NCI-H1092 (cell line): ENCODE data around the gene PLD4.
"Not testable (repeated sequence)": the region's sequence is repeated elsewhere in the genome, so short reads cannot be mapped to it uniquely, and the experiment has no call there.

ENCODE experiments used
- DNase-seq: peaks from one replicate; lab custom pipeline; 2025; lab: John Stamatoyannopoulos, UW

Gene PLD4

DNA sequence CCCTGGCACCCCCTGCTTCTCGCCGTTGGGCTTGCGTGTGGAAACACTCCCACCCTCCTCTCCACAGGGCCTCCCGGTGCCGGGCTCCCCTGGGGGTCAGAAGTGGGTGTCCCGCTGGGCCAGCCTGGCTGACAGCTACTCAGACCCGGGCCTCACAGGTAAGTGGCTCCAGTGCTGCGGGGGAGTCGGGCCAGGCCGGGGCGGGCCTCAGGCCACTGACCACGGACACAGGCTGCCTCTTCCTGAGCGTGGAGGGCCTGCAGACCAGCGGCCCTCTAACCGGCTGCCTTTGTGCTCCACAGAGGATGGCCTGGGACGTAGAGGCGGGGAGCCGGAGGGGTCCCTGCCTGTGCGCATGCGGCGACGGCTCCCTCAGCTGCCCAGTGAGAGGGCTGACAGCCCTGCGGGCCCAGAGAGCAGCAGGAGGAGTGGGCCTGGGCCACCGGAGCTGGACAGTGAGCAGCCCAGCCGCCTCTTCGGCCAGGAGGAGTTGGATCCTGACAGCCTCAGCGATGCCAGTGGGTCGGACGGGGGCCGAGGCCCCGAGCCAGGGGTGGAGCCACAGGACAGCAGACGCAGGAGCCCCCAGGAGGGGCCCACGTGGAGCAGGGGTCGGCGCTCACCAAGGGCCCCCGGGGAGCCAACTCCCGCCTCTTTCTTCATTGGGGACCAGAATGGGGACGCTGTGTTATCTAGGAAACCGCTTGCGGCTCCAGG is 38.5 kb upstream of the PLD4 start:
- DNase-seq, result no peak

DNA sequence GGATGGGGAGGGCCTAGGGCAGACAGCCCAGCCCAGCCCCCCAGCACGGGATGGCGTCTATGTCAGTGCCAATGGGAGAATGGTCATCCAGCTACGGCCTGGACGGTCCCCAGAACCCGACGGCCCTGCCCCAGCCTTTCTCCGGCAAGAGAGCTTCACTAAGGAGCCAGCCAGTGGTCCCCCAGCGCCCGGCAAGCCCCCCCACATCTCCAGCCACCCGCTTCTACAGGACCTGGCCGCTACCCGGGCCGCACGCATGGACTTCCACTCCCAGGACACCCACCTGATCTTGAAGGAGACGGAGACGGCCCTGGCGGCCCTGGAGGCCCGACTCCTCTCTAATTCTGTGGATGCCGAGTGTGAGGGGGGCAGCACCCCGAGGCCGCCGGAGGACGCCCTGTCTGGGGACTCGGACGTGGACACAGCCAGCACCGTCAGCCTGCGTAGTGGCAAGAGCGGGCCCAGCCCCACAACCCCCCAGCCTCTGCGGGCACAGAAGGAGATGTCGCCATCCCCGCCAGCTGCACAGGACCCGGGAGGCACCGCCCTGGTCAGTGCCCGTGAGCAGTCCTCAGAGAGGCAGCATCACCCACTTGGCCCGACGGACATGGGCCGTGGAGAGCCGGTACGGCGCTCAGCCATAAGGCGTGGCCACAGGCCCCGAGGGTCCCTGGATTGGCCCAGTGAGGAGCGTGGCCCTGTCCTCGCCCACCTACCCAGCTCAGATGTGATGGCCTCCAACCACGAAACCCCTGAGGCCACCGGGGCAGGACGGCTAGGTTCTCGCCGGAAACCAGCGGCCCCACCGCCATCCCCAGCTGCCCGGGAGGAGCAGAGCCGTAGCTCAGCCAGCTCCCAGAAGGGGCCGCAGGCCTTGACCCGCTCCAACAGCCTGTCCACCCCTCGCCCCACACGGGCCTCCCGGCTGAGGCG is 37.7 kb upstream of the PLD4 start:
- no peak for DNase-seq

DNA sequence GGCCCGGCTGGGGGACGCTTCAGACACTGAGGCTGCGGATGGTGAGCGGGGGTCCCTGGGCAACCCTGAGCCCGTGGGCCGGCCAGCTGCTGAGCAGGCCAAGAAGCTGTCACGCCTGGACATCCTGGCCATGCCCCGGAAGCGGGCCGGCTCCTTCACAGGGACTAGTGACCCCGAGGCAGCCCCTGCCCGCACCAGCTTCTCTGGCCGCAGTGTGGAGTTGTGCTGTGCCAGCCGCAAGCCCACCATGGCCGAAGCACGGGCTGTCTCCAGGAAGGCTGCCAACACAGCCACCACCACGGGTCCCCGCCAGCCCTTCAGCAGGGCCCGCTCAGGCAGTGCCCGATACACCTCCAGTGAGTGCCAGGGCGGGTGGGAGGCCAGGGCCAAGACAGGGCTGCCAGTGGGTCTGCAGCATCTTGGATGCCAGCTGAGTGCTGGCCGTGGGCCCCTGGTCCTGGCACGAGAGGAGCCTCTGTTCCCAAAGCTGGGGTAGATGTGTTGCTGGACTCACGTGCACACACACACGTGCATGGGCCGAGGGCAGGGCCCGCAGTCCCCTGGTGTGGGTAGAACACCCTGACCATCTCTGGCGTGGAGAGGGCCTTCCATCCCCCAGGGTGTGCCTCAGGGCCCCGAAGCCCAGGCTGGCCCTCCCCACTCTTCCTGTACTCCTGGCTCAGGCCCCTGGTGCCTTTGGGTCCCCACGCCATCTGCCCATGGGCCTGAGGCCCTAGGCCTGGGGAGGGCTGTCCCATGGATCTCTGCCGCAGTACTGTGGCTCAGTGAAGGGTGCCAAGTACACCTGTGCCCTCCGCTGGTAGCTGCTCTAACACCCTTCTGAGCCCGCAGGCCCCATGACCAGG is 36.8 kb upstream of the PLD4 start:
- DNase-seq, result no peak

DNA sequence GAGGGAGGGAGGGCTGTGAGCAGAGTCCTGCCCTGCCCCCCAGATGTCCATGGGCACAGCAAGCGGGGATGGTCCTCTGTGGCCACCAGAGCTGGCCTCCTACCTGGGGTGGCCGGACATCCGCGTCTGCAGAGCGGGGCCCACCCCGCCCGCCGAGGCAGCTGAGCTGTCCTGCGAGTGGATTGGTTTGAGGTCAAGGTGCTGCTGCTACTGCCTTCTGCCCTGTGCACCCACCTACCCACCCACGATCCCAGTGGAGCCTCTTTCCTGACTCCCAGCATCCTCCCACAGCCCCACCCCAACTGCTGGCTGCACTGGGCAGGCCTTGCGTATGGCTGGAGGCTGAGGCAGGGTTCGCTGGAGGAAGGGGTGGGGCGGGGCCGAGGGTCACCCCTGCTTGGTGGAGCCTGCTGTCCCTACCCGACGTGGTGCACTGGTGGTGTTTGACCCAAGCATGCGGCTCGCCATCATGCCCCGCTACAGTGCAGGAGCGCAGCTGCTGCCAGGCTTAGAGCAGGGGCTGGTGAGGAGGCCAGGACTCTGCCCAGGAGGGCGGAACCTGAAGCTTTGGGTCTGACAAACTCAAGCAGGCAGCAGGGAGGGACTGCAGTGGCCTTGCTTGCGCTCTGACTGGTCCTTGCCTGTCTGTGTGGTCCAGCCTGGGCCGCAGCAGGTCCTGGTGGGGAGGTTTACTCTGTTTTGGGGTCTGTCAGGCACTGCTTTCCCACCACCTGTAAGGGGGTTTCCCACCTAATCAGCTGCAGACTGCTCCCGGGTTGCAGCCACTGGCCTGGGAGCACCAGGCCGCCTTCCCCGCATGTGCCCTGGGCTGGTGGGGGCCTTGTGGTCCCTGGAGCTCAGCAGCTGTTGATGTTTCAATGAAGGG is 35.9 kb upstream of the PLD4 start:
- no peak for DNase-seq

DNA sequence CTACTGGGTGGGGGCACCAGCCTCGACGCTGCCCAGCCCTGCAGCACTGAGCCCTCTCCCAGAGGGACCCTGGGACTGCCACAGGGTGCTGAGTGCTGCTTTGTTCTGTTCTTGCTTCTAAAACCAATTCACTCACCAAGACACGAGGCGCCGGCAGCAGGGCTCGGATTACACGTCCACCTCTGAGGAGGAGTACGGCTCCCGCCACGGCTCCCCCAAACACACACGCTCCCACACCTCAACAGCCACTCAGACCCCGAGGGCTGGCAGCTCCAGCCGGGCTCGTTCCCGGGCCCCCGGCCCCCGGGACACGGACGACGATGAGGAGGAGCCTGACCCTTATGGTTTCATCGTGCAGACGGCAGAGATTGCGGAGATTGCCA is 35.3 kb upstream of the PLD4 start:
- DNase-seq, result no peak

DNA sequence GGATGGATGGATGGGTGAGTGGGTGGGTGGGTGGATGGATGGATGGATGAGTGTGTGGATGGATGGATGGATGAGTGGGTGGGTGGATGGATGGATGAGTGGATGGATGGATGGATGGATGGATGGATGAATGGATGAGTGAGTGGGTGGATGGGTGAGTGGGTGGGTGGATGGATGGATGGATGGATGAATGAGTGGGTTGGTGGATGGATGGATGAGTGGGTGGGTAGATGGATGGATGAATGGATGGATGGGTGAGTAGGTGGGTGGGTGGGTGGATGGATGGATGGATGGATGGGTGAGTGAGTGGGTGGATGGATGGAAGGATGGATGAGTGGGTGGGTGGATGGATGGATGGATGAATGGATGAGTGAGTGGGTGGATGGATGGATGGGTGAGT is 34.4 kb upstream of the PLD4 start:
- not testable (repeated sequence) for DNase-seq

DNA sequence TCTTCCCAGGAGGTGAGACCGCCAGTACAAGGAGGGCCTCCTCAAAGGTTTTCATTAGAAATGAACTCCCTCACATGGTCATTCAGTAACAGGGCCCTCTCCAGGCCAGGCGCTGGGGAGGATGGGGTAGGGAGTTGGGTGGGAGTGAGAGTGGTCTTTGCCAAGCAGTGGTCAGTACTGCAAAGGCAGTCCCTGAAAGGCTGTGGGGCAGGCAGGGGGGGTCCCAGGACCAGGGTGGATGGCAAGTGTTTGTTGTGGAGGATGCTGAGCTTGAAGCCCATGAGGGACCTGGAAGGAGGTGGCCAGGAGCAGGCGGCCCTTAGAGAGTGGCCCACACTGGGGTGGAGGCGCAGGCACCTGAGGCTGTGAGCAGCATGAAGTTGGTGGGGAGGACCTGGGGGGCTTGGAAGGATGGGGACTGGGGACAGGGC is 33.5 kb upstream of the PLD4 start:
- DNase-seq, result no peak

DNA sequence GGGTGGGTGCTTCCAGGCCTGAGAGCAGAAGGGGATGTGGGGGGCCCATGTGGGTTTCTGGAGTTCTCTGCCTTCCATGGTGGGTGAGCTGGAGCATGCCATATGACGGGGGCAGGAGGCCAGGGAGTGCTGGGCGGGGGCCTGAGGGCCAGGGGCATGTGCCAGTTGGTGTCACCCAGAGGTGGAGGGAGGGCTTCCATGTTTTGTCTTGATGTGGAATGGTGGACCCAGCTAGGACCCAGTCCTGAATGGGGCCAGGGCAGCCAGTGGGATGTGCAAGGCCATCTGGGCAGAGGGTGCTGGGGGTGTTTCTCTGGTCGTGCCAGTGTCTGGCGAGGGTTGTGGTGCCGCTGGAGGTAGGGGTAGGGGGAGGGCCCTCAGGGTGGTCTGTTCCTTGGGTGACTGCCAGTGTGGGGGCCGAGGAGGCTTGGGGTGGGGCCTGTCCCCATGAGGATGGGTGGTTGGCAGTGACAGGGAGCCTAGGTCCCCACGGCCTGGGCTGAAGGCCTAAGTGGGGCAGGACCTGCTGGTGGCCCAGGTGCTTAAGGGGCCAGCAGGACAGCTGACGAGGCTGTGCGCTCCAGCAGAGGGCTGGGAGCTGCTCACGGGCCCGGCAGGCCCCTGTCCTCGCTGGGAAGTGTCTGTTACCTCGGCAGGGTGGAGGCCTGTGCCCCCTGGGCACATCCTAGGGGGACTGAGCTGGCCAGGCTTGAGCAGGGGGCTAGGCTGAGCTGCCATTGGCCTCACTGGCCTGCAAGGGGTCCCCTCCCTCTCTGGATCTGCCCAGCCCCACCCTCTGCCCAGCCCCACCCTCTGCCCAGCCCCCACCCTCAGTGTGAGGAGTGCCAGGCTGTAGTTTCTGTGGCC is 32.8 kb upstream of the PLD4 start:
- no peak for DNase-seq

DNA sequence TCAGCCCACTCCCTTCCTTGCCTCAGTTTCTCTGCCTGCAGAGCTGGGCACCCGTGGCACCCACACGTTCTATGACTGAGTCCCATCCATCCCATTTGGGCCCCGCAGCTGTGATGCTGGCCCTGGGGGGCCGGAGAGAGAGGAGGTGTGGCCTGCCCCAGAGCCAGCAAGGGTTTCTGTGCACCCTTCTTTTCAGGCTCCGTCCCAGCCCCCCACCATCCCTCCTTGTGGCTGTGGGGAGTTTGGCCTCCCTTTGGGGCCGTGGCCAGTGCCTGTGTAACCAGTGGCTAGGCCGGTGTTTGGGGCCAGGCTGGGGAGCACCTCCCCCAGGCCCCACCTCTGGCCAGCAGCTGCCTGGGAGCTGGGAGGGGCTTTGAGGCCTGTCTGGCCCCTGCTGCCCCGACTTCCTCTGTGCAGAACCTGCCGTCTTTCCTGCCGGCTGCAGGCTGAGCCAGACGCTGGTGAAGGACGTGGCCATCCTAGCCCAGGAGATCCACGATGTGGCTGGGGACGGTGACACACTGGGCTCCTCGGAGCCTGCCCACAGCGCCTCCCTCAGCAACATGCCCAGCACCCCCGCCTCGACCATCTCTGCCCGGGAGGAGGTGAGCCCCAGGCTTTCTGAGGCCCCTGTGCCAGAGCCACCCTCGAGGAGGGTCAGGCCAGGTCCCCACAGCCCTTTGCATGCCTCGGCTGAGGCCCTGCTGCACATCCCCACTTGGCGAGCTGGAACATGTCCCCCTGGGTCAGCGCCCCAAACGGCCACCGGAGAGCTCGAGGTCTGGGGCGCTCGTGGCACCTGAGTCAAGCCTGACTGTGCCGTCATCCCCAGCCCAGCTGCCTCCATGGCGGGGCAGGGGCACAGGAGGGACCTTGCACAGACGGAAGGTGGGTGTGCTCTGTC is 31.9 kb upstream of the PLD4 start:
- DNase-seq, result no peak

DNA sequence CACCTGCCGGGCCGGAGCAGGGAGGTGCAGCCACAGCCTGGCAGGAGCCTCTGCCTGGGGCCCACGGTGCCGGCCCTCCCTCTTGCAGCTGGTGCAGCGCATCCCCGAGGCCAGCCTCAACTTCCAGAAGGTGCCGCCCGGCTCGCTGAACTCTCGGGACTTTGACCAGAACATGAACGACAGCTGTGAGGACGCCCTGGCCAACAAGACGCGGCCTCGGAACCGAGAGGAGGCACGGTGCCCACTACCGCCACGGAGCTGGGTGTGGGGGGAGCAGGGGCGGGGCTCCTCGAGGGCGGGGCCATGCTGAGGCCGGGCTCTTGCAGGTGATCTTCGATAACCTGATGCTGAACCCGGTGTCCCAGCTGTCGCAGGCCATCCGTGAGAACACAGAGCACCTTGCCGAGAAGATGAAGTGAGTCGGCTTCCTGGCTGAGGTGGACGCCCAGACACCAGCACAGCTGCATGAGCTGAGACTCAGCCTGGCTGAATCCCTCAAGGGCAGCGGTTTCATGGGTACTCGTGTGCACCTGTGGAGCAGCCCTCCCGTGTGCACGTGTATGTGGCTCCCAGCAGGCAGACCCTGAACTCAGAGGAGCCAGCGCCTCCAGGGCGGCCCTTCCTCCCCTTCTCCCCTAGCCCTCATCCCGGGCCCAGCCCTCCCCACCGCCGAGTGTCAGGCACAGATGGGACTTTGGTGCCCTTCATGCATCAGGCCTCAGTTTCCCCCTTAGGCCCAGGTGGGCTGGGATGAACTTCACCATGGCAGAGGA is 31.1 kb upstream of the PLD4 start:
- DNase-seq, result no peak

DNA sequence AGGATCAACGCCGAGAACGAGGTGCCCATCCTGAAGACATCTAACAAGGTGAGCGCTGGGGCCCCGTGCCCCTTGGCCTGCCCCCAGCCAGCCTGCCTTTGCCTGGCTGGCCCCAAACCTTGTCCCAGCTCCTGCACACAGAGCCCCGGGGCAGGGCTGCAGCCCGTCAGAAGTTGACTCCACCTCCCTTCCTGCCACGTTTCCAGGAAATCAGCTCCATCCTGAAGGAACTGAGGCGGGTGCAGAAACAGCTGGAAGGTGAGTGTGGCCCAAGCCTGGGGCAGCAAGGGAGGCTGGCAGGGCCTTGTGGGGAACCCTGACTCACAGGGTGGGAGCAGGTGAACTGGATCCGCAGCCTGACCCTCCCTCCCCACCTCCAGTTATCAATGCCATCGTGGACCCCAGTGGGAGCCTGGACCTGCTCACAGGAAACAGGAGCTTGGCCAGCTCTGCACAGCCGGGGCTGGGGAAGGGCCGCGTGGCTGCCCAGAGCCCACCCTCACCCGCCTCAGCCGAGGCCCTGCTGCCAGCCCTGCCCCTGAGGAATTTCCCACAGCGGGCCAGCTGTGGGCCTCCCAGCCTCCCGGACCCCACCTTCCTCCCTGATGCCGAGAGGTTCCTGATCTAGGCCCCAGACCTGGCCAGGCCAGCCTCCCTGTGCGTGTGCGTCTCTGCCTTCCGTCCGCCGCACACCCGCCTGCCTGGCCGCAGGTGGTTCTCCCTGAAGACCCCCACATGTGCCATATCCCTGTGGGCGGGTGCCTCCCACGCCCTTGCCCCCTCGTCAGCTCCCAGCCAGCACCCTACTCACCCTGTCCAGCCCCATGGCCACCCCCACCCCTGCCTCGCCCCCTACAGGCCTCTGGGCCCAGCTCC is 30.1 kb upstream of the PLD4 start:
- DNase-seq, result no peak

DNA sequence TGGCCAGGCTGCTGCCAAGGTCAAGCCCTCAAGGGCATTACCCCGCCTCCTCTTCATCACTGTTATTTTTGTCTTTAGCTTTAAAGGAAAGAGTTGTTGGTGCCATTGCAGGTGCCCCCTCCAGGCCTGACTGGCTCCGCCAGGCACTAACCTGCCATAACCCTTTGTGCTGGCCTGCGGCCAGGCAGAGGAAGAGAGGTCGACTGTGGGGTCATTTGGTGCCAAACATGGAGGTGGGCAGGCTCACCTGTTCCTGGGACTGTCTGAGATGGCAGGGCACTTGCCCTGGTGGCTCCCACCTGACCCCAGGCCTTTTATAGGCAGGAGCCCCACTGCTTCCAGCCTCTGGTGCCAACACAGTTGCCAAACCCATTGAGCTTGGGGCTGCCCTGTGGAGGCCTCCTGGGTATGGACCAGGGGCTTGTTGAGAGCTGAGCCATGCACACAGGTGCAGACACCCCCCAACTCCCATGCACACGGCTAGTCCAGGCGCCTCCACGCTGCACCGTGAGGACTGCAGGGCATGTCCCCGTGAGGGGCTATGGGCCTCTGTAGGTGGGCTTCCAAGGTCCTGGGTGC is 29.4 kb upstream of the PLD4 start:
- DNase-seq, result no peak

DNA sequence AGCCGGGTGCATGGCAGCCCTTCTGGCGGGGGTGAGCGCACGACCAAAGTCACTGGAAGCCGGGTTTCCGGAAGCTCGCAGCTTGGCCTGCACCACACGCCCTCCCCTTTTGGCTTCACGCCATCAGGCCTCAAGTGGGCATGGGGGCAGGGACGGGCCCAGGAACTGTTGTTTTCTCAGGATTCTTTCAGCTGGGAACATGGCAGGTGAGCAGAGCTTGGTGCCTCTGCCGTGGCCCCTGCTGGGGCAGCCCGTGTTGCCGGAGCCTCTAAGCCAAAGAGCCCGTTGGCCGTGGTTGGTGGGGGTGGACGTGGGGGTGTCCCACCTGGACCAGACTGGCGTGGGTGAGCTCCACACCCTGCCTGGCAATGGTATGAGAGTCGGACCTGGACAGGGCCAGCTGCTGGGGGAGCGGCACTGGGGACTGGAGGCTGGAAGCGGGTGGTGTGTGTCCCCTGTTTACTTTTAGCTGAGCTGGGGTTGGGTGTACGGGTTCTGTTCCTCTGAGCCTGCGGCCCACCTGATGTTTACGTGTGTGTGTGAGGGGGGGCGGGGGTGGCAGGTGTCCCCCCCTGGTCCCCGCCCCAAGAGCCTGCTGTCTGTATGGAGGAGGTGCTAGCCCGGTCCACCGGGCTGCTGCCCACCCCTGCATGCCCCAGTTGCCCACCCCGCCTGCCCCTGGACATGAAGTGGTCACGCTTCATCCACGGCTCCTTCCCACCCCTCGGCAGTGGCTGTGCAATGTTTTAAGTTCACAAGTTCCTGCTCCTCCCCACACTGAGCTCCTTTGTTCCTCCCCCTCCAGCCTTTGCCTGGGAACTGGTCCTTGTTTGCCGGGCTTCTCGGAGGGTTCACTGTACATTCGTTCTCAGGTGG is 28.7 kb upstream of the PLD4 start:
- DNase-seq, result peak; percentile 78

DNA sequence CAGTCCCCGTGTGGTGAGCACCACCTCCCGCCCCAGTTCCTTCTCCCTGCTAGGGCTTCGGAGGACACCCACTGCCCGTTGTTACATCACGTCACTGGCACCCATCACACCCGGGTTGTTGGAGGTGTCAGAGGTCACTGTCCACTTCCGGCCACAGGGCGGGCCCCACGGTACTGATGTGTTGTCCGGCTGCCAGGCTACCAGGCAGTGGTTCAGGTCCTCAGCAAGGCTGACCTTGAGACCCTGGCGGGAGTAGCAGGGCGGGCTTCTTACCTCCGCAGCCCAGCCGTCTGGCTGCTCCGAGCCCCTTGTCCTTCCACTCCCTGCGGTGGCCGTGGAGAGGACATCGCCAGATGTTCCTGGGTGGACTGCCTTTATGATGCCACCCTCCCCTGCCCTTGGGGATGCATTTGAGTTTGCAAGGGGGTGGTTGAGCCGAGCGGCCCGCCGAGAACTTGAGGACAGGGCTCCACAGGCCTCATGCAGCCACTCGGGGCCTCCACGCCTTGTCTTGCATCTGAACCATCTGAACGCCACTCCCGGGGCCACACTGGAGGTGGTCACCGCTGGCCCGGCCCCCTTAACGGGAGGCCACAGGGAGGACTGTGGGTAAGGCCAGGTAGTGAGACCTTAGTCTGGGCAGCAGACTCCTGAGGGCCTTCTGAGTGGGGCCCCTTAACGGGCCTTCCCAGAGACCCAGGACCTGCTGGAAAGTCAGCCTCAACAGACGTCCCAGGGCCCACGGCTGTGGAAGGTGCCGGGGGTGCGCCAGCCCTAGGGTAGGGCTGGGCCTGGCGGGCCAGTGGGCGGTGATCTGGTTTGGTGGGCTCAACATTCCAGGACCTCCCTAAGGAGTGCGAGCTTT is 27.1 kb upstream of the PLD4 start:
- DNase-seq, result no peak

DNA sequence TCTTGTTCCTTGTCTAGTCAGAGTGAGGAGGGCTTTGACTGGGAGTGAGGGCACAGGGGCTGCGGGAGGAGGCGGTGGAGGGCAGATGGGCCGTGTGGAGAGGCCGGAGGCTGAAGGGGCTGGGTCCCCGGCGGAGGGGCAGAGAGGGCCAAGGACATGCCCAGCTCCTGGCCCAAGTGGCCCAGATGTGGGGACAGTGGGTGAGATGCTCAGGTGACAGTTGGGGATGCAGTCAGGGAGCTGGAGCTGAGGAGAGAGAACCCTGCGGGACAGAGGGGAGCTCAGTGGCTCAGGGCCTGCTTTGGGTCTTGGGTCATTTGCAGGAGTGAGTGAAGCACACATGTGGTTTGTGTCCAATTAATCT is 26.5 kb upstream of the PLD4 start:
- no peak for DNase-seq
